MM.1S (cell line): ENCODE measurements around the gene PSORS1C1.

Experiments used
- DNase-seq: peaks from one replicate; pipeline ENCODE4 v3.0.0-alpha.2; 2015
- H2AFZ ChIP-seq: fragments of 300-600 bp; sonication (generic); 2 replicates; pipeline ENCODE4 v1.6.0; 2016; ENCODE audit warnings: antibody characterized with exemption, low read length
- H3F3A ChIP-seq: fragments of 300-600 bp; sonication (generic); 2 replicates; pipeline ENCODE4 v1.6.1; 2016; ENCODE audit warnings: mild to moderate bottlenecking, antibody characterized with exemption, low read length, moderate library complexity, mixed read lengths; ENCODE audit not compliant: insufficient read depth
- H3K27ac ChIP-seq: fragments of 300-600 bp; sonication (generic); 2 replicates; pipeline ENCODE4 v1.5.1; 2016; ENCODE audit warnings: mild to moderate bottlenecking, low read length
- H3K27me3 ChIP-seq: fragments of 300-600 bp; sonication (generic); replicated peaks from 2 replicates; pipeline ENCODE4 v1.6.0; 2016; ENCODE audit warnings: low read length; ENCODE audit not compliant: insufficient read depth
- H3K36me3 ChIP-seq: fragments of 300-600 bp; sonication (generic); replicated peaks from 2 replicates; pipeline ENCODE4 v1.6.1; 2016; ENCODE audit warnings: mild to moderate bottlenecking, low read length, mixed read lengths; ENCODE audit not compliant: insufficient read depth
- H3K4me1 ChIP-seq: fragments of 300-600 bp; sonication (generic); 2 replicates; pipeline ENCODE4 v1.6.1; 2016; ENCODE audit warnings: low read length, mixed read lengths
- H3K4me2 ChIP-seq: fragments of 300-600 bp; sonication (generic); 2 replicates; pipeline ENCODE4 v1.6.0; 2016; ENCODE audit warnings: low read depth, low read length
- H3K4me3 ChIP-seq: fragments of 300-600 bp; sonication (generic); 2 replicates; pipeline ENCODE4 v1.5.1; 2016; ENCODE audit warnings: low read length, mixed read lengths
- H3K79me2 ChIP-seq: fragments of 300-600 bp; sonication (generic); 2 replicates; pipeline ENCODE4 v1.6.1; 2016; ENCODE audit warnings: mixed run types, low read length, mixed read lengths
- H3K9ac ChIP-seq: fragments of 300-600 bp; sonication (generic); 2 replicates; pipeline ENCODE4 v1.6.1; 2016; ENCODE audit warnings: low read length, mixed read lengths
- H3K9me2 ChIP-seq: fragments of 300-600 bp; sonication (generic); replicated peaks from 2 replicates; pipeline ENCODE4 v1.6.1; 2016; ENCODE audit warnings: mild to moderate bottlenecking, low read length, mixed read lengths; ENCODE audit not compliant: insufficient read depth
- H3K9me3 ChIP-seq: fragments of 300-600 bp; sonication (generic); replicated peaks from 2 replicates; pipeline ENCODE4 v1.6.1; 2016; ENCODE audit warnings: mild to moderate bottlenecking, low read length, mixed read lengths; ENCODE audit not compliant: insufficient read depth
- H4K20me1 ChIP-seq: fragments of 300-600 bp; sonication (generic); 2 replicates; pipeline ENCODE4 v1.6.1; 2016; ENCODE audit warnings: mild to moderate bottlenecking, low read length, moderate library complexity, mixed read lengths; ENCODE audit not compliant: insufficient read depth
- CTCF ChIP-seq: fragments of 300-600 bp; sonication (generic); IDR thresholded peaks from 2 replicates; pipeline ENCODE4 v1.5.1; 2016; ENCODE audit warnings: antibody characterized with exemption, low read length, mixed read lengths
- EZH2 ChIP-seq: fragments of 300-600 bp; sonication (generic); optimal IDR thresholded peaks from 2 replicates; pipeline ENCODE3; 2017; ENCODE audit warnings: low read depth, mild to moderate bottlenecking, antibody characterized with exemption, low read length, mixed read lengths
- EZH2phosphoT487 ChIP-seq: fragments of 300-600 bp; sonication (generic); IDR thresholded peaks from 2 replicates; pipeline ENCODE4 v1.6.1; 2018; ENCODE audit warnings: antibody characterized with exemption, low read length

Gene PSORS1C1

GRCh38 chr6:31135710-31136109 is 21.1 kb downstream of the PSORS1C1 start:
- H3K4me2 ChIP-seq: no peak overlapping the region
- no peaks in the 10 kb centered on the region for H3K9me2 ChIP-seq
- TF ChIP-seq EZH2: no peak
- TF ChIP-seq CTCF: no peak
- no peak for TF ChIP-seq EZH2phosphoT487
- no peaks in the 10 kb centered on the region for H4K20me1 ChIP-seq
- DNase-seq: no peak
- peaks cover 5% of the 10 kb centered on the region; the same call in 1 of the 2 replicates for H3K27me3 ChIP-seq
- H3K4me1 ChIP-seq: no peaks in the 10 kb centered on the region
- H2AFZ ChIP-seq: no peak overlapping the region
- no peak overlapping the region for H3K27ac ChIP-seq
- no peaks in the 10 kb centered on the region for H3K9me3 ChIP-seq
- H3K79me2 ChIP-seq: no peaks in the 10 kb centered on the region
- H3K9ac ChIP-seq: no peak overlapping the region
- no peak overlapping the region for H3K4me3 ChIP-seq
- no peaks in the 10 kb centered on the region for H3K36me3 ChIP-seq
- no peaks in the 10 kb centered on the region for H3F3A ChIP-seq

DNA sequence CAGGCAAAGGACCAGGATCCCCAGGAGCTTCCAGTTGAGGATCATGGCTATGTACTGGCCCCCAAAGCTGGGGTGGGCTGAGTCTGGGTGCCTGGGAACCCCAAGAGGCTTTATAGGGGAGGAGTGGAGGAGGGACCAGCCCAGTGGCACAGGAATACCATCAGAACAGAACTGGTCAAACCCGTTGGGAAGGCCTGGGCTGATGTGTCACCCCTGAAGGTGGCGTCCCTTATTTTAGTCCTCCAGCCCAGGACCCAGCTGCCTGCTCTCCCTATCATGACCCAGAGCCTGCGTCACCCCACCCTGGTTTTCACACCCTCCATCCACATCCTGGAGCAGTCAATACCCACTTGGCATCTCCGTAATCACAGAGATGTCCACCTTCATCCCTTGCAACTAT is 24.4 kb downstream of the PSORS1C1 start, which contains the start of gene PSORS1C2:
Gene PSORS1C2 (minus strand): TSS at position 85 of the 400 bp plus-strand sequence. CDS start 40 bp downstream, at position 45.
- peak within 1 kb of the TSS; percentile 92 for H3K4me2 ChIP-seq
- H3K9me3 ChIP-seq: no peaks in the 10 kb centered on the region
- no peaks in the 10 kb centered on the region for H3F3A ChIP-seq
- H3K36me3 ChIP-seq: no peaks in the 10 kb centered on the region
- peaks cover 5% of the 10 kb centered on the region; the same call in 1 of the 2 replicates for H3K27me3 ChIP-seq
- no peaks in the 10 kb centered on the region for H4K20me1 ChIP-seq
- H3K79me2 ChIP-seq: no peaks in the 10 kb centered on the region
- H3K4me1 ChIP-seq: no peaks in the 10 kb centered on the region
- H3K27ac ChIP-seq: no peak within 1 kb of the TSS
- DNase-seq: no peak
- no peak within 1 kb of the TSS for H3K9ac ChIP-seq
- H3K9me2 ChIP-seq: no peaks in the 10 kb centered on the region
- peak within 1 kb of the TSS; percentile 49; the same call in 1 of the 2 replicates for H3K4me3 ChIP-seq
- TF ChIP-seq EZH2phosphoT487 (no peak), EZH2 (no peak), CTCF (no peak)
- H2AFZ ChIP-seq: peak within 1 kb of the TSS; percentile 43

- Histone ChIP-seq H3K4me3 (no peak overlapping the region), H3K79me2 (no peaks in the 10 kb centered on the region), H3K36me3 (no peaks in the 10 kb centered on the region), H3K4me1 (no peaks in the 10 kb centered on the region), H3K9ac (no peak overlapping the region), H2AFZ (no peak overlapping the region), H3K27ac (no peak overlapping the region), H3F3A (no peaks in the 10 kb centered on the region), H4K20me1 (no peaks in the 10 kb centered on the region), H3K27me3 (peaks cover 5% of the 10 kb centered on the region; the same call in 1 of the 2 replicates), H3K4me2 (no peak overlapping the region), H3K9me2 (no peaks in the 10 kb centered on the region), H3K9me3 (no peaks in the 10 kb centered on the region)
- DNase-seq: no peak
- TF ChIP-seq EZH2phosphoT487: no peak
- TF ChIP-seq EZH2: no peak
- TF ChIP-seq CTCF: no peak
Observed at GRCh38 chr6:31139599-31139998, 25.0 kb downstream of the PSORS1C1 start.
